ENCODE data around the gene MROH2B.

MROH2B gene

GRCh38 chr5:41093803-41094202, 22.7 kb upstream of the MROH2B start:
- Histone ChIP-seq H3K9ac (no peak overlapping the region), H3K27me3 (no peaks in the 10 kb centered on the region), H3K4me3 (no peak overlapping the region), H3K4me2 (no peak overlapping the region), H3K27ac (no peak overlapping the region), H3K9me3 (no peaks in the 10 kb centered on the region), H4K20me1 (no peaks in the 10 kb centered on the region), H3K4me1 (peaks cover 8% of the 10 kb centered on the region; the same call in 1 of the 2 replicates), H3K36me3 (no peaks in the 10 kb centered on the region)
- no peak for TF ChIP-seq Cebpa-rat (IDR thresholded peaks at IDR 0.05)

- TF ChIP-seq Cebpa-rat (IDR thresholded peaks at IDR 0.05), result no peak
These were observed 16.3 kb upstream of the MROH2B start for GRCh38 chr5:41087461-41087860.

DNA sequence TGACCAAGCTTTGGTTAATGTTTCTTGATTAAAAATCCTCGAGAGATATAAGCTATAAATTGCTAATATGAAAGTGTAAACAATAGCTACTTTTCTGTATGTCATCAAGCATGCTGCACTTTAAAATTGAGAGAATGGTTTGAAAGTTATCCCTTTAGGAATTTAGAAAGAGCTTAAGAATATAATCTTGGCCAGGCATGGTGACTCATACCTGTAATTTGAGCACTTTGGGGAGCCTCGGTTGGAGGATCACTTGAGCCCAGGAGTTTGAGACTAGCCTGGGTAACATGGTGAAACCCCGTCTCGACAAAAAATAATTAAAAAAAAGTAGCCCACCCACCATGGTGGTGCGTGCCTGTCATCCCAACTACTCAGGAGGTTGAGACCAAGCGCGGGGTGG, 12.2 kb upstream of the MROH2B start:
- Histone ChIP-seq H3K4me2 (no peak overlapping the region), H3K27me3 (no peaks in the 10 kb centered on the region), H4K20me1 (no peaks in the 10 kb centered on the region), H3K27ac (no peak overlapping the region), H3K9ac (no peak overlapping the region), H3K9me3 (peaks cover 18% of the 10 kb centered on the region), H3K4me1 (no peaks in the 10 kb centered on the region), H3K4me3 (no peak overlapping the region), H3K36me3 (no peaks in the 10 kb centered on the region)
- no peak for TF ChIP-seq Cebpa-rat (IDR thresholded peaks at IDR 0.05)

More at GRCh38 chr5:41087461-41087860, 16.3 kb upstream of the MROH2B start:
- Histone ChIP-seq H4K20me1 (no peaks in the 10 kb centered on the region), H3K27me3 (no peaks in the 10 kb centered on the region), H3K4me2 (no peak overlapping the region), H3K9me3 (no peaks in the 10 kb centered on the region), H3K27ac (no peak overlapping the region), H3K36me3 (no peaks in the 10 kb centered on the region), H3K4me3 (no peak overlapping the region), H3K9ac (no peak overlapping the region), H3K4me1 (no peaks in the 10 kb centered on the region)

- no peaks in the 10 kb centered on the region for H3K27me3 ChIP-seq
- H3K4me2 ChIP-seq, result no peak overlapping the region
- TF ChIP-seq Cebpa-rat (IDR thresholded peaks at IDR 0.05), result no peak
- H3K36me3 ChIP-seq, result no peaks in the 10 kb centered on the region
- H4K20me1 ChIP-seq, result no peaks in the 10 kb centered on the region
- H3K9me3 ChIP-seq, result no peaks in the 10 kb centered on the region
- no peak overlapping the region for H3K9ac ChIP-seq
- no peak overlapping the region for H3K27ac ChIP-seq
- no peak overlapping the region for H3K4me3 ChIP-seq
- H3K4me1 ChIP-seq, result no peaks in the 10 kb centered on the region
These were observed 833 bp upstream of the MROH2B start for GRCh38 chr5:41071975-41072374.

GRCh38 chr5:41067714-41068568, 3.2 kb downstream of the MROH2B start:
- no peaks in the 10 kb centered on the region for H3K27me3 ChIP-seq
- H3K27ac ChIP-seq, result no peak overlapping the region
- H3K4me1 ChIP-seq, result no peaks in the 10 kb centered on the region
- H3K9ac ChIP-seq, result no peak overlapping the region
- no peak for TF ChIP-seq Cebpa-rat (IDR thresholded peaks at IDR 0.05)
- H3K36me3 ChIP-seq, result no peaks in the 10 kb centered on the region
- no peaks in the 10 kb centered on the region for H4K20me1 ChIP-seq
- H3K4me2 ChIP-seq, result no peak overlapping the region
- no peak overlapping the region for H3K4me3 ChIP-seq
- no peaks in the 10 kb centered on the region for H3K9me3 ChIP-seq

DNA sequence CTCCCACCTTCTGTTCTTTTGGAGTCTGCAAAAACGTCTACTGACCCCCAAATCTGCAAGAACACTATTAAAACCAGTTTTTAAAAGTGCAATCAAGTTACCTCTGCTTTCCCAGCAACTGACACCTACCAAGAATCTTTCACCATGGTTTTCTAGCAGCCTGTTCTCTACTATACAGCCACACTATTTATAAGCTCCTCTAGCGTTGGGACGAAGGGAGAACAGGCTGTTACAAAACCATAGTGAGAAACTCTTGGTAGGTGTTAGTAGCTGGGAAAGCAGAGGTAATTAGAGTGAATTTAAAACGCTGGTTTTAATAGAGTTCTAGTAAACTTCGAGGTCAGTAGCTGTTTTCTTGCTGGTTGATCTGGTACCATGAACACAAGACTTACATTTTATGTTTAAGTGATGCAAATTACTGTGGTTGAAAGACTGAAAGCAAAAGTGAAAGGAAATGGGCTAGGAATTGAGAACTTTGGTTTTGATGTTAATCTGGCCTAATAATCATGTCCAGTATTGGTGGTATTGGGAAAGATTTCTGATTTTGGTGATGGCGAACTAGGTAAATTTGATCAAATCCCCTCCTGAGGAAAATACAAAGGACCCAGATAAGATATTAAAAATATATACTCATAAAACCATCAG, 5.3 kb downstream of the MROH2B start:
- H3K4me1 ChIP-seq, result no peaks in the 10 kb centered on the region
- H3K9ac ChIP-seq, result no peak overlapping the region
- no peaks in the 10 kb centered on the region for H4K20me1 ChIP-seq
- no peak overlapping the region for H3K4me3 ChIP-seq
- no peaks in the 10 kb centered on the region for H3K9me3 ChIP-seq
- no peaks in the 10 kb centered on the region for H3K36me3 ChIP-seq
- H3K4me2 ChIP-seq, result no peak overlapping the region
- H3K27me3 ChIP-seq, result no peaks in the 10 kb centered on the region
- no peak for TF ChIP-seq Cebpa-rat (IDR thresholded peaks at IDR 0.05)
- no peak overlapping the region for H3K27ac ChIP-seq

GRCh38 chr5:41057940-41058339, 13.2 kb downstream of the MROH2B start:
- TF ChIP-seq Cebpa-rat (IDR thresholded peaks at IDR 0.05), result no peak
- Histone ChIP-seq H3K27ac (no peak overlapping the region), H3K4me2 (no peak overlapping the region), H4K20me1 (no peaks in the 10 kb centered on the region), H3K9ac (no peak overlapping the region), H3K4me3 (no peak overlapping the region), H3K9me3 (no peaks in the 10 kb centered on the region), H3K27me3 (no peaks in the 10 kb centered on the region), H3K36me3 (no peaks in the 10 kb centered on the region), H3K4me1 (no peaks in the 10 kb centered on the region)

GRCh38 chr5:41057231-41057630, 13.9 kb downstream of the MROH2B start:
- no peak overlapping the region for H3K27ac ChIP-seq
- TF ChIP-seq Cebpa-rat (IDR thresholded peaks at IDR 0.05), result no peak
- H3K4me2 ChIP-seq, result no peak overlapping the region
- H3K27me3 ChIP-seq, result no peaks in the 10 kb centered on the region
- H3K9me3 ChIP-seq, result no peaks in the 10 kb centered on the region
- H3K9ac ChIP-seq, result no peak overlapping the region
- H4K20me1 ChIP-seq, result no peaks in the 10 kb centered on the region
- H3K36me3 ChIP-seq, result no peaks in the 10 kb centered on the region
- no peaks in the 10 kb centered on the region for H3K4me1 ChIP-seq
- no peak overlapping the region for H3K4me3 ChIP-seq

DNA sequence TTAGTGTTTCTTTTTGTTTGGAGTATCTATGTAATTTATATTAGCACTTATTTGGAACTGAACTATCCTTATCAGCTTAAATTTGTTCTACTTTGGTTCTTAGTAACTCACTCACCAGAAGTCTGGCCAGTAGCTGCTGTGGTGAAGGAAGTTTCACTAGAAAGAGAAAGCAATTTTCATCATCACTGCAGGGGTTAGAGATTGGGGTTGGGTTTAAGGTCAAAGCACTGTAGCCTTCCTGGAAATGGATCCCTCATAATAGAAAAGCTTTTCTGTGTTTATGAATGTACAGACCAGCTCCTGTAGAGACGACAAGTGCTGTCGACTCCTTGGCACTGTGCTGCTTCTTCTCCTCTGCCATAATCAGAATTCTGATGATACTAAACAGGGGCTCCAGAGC, 22.2 kb downstream of the MROH2B start:
- no peak overlapping the region for H3K4me3 ChIP-seq
- H3K4me1 ChIP-seq, result no peaks in the 10 kb centered on the region
- H3K9me3 ChIP-seq, result no peaks in the 10 kb centered on the region
- no peak for TF ChIP-seq Cebpa-rat (IDR thresholded peaks at IDR 0.05)
- H3K4me2 ChIP-seq, result no peak overlapping the region
- H4K20me1 ChIP-seq, result no peaks in the 10 kb centered on the region
- no peaks in the 10 kb centered on the region for H3K36me3 ChIP-seq
- no peaks in the 10 kb centered on the region for H3K27me3 ChIP-seq
- H3K27ac ChIP-seq, result no peak overlapping the region
- no peak overlapping the region for H3K9ac ChIP-seq

- Histone ChIP-seq H3K27me3 (no peaks in the 10 kb centered on the region), H4K20me1 (no peaks in the 10 kb centered on the region), H3K36me3 (no peaks in the 10 kb centered on the region), H3K9me3 (no peaks in the 10 kb centered on the region), H3K4me3 (no peak overlapping the region), H3K4me2 (no peak overlapping the region), H3K9ac (no peak overlapping the region), H3K27ac (no peak overlapping the region), H3K4me1 (no peaks in the 10 kb centered on the region)
- no peak for TF ChIP-seq Cebpa-rat (IDR thresholded peaks at IDR 0.05)
These were observed 27.9 kb downstream of the MROH2B start for GRCh38 chr5:41043109-41043747.
